Measurements from ENCODE around the gene TAS1R3. TPM values are rescaled to one million over a fixed set of nuclear protein-coding genes. Genes with fewer than 3 reads are reported as not detected.

Gene TAS1R3
- polyA plus RNA-seq, 1 donor from 2014 or later: 1.0 TPM

GRCh38 chr1:1302006-1302430 lies 29.1 kb upstream of the TAS1R3 start:
- peaks cover 2% of the 10 kb centered on the region for H4K20me1 ChIP-seq (ENCODE audit: insufficient read depth)
- H3K36me3 ChIP-seq (ENCODE audit: insufficient read depth, low read length): no peaks in the 10 kb centered on the region
- no peaks in the 10 kb centered on the region for H3K9me3 ChIP-seq (ENCODE audit: low read length)
- H3K9me2 ChIP-seq (ENCODE audit: insufficient read depth, low read length): no peaks in the 10 kb centered on the region
- H2AFZ ChIP-seq (ENCODE audit: low read depth, low read length): no peak overlapping the region
- no peak overlapping the region for H3K9ac ChIP-seq (ENCODE audit: low read length)
- no peak overlapping the region for H3K4me3 ChIP-seq (ENCODE audit: low read length)
- H3K27me3 ChIP-seq (ENCODE audit: insufficient read depth, low read depth, low read length): no peaks in the 10 kb centered on the region
- H3K4me2 ChIP-seq (ENCODE audit: low read length): no peak overlapping the region
- peaks cover 31% of the 10 kb centered on the region for H3K79me2 ChIP-seq (replicated peaks; ENCODE audit: insufficient read depth, low read length)
- no peaks in the 10 kb centered on the region for H3F3A ChIP-seq (ENCODE audit: insufficient read depth, low read length, poor library complexity, severe bottlenecking)
- TF ChIP-seq EZH2 (IDR thresholded peaks at IDR 0.05; ENCODE audit: borderline replicate concordance, insufficient read depth, low read length, poor library complexity, severe bottlenecking) (no peak), SMC3 (conservative IDR thresholded peaks at IDR 0.05; ENCODE audit: poor library complexity) (no peak), RAD21 (conservative IDR thresholded peaks at IDR 0.05) (no peak), EP300 (conservative IDR thresholded peaks at IDR 0.05; ENCODE audit: poor library complexity, severe bottlenecking) (no peak), POLR2AphosphoS5 (IDR thresholded peaks at IDR 0.05) (no peak), MXI1 (conservative IDR thresholded peaks at IDR 0.05; ENCODE audit: poor library complexity, severe bottlenecking) (no peak), CTCF (IDR thresholded peaks at IDR 0.05; ENCODE audit: poor library complexity, severe bottlenecking) (no peak), TAF1 (IDR thresholded peaks at IDR 0.05; ENCODE audit: low read depth) (no peak), REST (IDR thresholded peaks at IDR 0.05; ENCODE audit: borderline replicate concordance) (no peak)
- no peak overlapping the region for H3K27ac ChIP-seq (ENCODE audit: low read length)

- Histone ChIP-seq H4K20me1 (ENCODE audit: insufficient read depth) (peaks cover 2% of the 10 kb centered on the region), H3K27me3 (ENCODE audit: insufficient read depth, low read depth, low read length) (no peaks in the 10 kb centered on the region), H3K9me2 (ENCODE audit: insufficient read depth, low read length) (no peaks in the 10 kb centered on the region), H3K9ac (ENCODE audit: low read length) (no peak overlapping the region), H3K36me3 (ENCODE audit: insufficient read depth, low read length) (no peaks in the 10 kb centered on the region), H3K4me2 (ENCODE audit: low read length) (no peak overlapping the region), H2AFZ (ENCODE audit: low read depth, low read length) (no peak overlapping the region), H3K9me3 (ENCODE audit: low read length) (no peaks in the 10 kb centered on the region), H3K4me3 (ENCODE audit: low read length) (no peak overlapping the region), H3F3A (ENCODE audit: insufficient read depth, low read length, poor library complexity, severe bottlenecking) (no peaks in the 10 kb centered on the region), H3K27ac (ENCODE audit: low read length) (no peak overlapping the region), H3K79me2 (replicated peaks; ENCODE audit: insufficient read depth, low read length) (peaks cover 36% of the 10 kb centered on the region)
- TF ChIP-seq SMC3 (conservative IDR thresholded peaks at IDR 0.05; ENCODE audit: poor library complexity) (no peak), RAD21 (conservative IDR thresholded peaks at IDR 0.05) (no peak), EP300 (conservative IDR thresholded peaks at IDR 0.05; ENCODE audit: poor library complexity, severe bottlenecking) (no peak), TAF1 (IDR thresholded peaks at IDR 0.05; ENCODE audit: low read depth) (no peak)
Measured at GRCh38 chr1:1302951-1303509, 28.1 kb upstream of the TAS1R3 start.

Measured in neural cell (in vitro differentiated cells).